Fibroblast of peridontal ligament (primary cell): ENCODE results near the gene BDNF.

Experiments
- DNase-seq: peaks from one replicate; pipeline ENCODE4 v3.0.0-alpha.2; 2010; ENCODE audit errors: extremely low read depth

Gene BDNF

DNA sequence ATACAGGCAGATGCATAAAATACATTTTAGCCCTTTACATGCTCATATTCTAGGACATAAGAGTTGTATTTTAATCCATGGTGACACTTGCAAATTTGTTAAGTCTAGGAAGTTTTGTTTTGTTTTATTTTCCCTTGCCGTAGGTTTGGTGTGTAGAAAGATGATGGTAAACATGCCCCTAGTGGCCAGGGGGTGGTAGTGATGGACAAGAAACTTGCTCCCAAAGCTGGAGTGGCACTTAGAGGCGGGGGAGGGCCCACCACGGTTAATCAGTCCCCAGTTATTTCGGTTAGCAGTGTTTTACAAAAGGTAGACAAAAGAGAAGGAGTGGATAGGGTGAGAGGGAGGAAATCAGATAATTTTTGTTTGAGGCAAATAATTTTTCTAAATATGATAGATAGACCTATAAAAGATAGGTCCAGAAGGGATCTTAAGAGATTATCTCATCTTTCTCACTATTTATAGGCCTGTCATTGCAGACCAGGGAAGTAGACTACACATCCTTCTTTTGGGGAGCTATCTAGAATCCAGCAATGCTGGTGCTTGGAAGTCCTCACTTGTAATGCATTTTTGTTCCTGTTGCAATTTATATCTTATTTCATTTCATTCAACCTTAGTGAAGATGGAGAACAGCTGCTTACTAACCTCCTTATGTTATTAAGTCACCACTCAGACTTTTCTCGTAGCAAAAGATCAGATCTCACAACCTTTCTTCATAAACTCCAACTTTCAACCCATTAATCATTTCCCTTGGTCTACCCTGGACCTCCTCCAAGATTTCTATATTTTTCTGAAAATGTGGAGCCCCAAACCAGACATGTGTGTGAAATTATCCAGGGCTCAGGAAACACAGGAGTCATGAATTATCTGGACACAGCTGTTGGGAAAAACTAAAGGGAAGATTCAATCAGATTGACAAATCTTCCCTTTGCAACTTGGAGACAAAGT, 5.9 kb upstream of the BDNF start:
- peak; percentile 66 for DNase-seq

DNA sequence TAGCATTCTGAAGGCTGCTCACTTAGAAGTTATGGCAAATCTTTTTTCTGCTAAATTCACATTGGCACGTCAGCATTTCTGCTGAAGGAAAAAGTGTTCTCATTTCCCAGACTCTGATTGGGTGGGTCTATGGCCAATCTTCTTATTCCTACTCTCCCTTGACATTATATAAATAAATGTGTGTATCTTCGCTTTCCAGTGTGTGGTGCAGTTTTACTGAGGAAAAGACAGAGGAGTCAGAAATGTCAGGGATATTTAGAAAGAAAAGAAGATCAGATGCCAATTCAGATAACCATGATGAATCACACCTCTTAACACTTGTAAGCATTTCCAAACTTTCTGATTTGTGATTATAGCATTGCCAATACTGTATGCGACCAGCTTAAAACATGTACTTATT, 3.2 kb upstream of the BDNF start:
- DNase-seq: peak; percentile 91

DNA sequence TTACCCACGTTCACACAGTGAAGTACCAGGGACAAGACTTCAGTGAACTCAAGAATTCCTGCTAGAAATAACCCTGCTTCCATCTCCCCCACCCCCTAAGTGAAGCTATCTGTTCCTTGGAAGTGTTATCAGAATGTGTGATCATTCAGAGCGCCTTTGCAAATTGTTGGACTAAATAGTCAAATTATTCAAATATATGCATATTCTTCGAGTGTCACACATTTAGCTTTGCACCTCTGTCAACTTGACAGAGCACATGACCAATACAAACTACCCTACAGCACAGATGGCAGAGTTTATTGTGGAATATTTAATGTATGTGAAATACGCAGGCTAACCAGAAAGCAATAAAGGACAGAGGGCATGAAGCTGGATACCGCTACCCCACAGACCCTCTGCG, 2.6 kb upstream of the BDNF start:
- no peak for DNase-seq

DNA sequence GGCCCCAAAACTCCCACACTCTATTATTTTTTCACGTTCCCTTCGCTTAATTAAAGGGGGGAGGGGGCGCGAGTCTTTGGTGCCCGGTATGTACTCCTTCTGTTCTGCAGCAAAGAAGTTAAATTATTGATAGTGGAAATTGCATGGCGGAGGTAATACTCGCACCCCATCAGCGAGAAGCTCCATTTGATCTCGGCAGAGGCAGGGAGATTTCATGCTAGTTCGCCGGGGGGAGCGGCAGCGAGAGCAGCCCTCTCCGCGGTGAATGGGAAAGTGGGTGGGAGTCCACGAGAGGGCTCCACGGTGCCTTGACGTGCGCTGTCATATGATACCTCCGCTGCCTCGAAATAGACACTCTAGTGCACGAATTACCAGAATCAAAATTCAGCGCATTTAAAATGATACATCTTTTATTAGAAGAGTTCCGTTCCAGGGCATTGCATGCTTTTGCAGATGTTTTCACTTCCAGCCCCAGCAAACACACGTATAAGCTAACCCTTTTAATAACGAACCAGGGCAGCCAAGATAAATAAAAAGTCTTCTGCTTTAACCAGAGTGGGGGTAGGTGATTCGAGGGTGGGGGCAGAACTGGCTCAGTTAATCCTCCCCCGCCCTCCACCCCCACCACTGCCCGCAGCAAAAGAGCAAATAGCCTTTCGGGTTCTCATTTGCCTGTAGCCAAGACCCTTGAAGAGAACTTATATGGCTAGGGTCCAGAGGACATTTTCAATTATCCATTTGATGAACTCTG, 1.3 kb upstream of the BDNF start:
- peak; percentile 85 for DNase-seq

DNA sequence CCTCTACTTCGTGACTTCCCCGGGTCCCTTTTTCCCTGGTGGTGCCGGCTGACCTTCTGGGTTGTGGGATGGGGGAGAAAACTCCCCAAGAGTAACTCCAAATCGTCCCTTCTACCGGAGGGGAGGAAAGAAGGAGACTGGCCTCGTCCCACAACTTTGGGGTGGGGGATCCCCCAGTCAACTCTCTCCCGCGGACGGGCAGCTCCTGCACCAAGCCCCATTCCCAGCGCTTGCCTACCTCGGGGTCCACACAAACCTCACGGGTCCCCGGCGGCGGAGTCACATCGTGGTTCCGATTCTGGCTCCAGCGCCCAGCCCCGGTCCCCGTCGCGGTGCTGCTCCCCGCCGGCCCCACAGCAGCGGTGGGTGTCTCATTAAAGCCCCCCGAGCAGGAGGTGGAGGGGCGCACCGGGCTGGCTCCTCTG, 317 bp downstream of the BDNF start:
- DNase-seq: no peak

GRCh38 chr11:27699242-27699925, 871 bp downstream of the BDNF start:
- peak; percentile 65 for DNase-seq

DNA sequence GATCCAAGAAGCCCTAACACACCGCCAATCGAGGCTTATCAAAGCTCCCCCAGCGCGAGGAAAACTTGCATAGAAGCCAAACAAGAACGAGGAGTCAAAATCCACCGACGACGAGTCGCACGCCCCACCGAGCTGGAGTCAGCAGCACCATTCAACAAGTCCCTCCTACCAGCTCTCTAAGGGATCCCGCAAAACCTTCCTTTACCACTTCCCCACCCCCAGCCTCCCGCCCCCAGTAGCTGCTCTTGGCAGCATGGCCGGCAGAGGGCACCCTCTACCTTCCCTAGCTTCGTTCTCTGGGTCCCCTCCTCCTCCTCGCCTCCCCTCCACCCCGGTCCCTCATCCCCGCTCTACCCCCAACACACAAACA, 1.4 kb downstream of the BDNF start:
- DNase-seq: peak; percentile 94

- DNase-seq: peak; percentile 38
Observed at GRCh38 chr11:27697679-27698275, 2.5 kb downstream of the BDNF start.

DNA sequence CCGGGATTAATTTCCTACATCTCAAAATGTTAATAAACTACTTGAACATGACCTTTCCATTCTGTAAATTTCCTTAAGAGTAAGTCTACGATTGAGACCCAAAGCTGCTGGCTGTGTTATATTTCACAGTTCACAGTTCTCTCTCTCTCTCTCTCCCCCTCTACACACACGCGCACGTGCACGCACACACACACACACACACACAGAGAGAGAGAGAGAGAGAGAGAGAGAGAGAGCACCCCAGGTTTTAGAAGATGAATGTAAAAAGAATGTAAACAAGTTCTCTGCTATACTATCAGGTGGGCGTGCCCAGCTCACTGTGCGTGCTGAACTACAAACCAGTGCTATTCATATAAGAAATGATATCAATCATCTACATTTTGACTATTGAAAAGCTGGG, 3.3 kb downstream of the BDNF start:
- no peak for DNase-seq

- DNase-seq: peak; percentile 65
Observed at GRCh38 chr11:27696115-27696514, 4.1 kb downstream of the BDNF start.

DNA sequence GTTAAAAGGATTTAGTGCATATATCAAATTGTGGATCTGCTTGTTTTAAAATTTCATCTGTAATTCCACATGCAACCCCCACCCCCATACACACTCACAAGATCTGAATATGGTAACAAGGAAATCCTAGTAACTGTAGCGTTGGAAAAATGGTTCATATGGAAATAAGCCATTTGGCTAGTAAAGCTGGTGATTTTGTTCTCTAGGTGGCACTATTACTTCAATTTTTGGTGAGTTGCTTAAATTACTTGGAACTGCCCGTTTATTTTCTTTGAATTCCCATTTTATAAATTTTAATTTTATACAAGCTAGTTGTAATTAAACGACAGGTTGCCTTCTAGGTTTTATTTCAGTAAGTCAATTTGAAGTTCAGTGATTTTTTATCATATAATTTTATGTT, 5.3 kb downstream of the BDNF start:
- DNase-seq: peak; percentile 71

DNA sequence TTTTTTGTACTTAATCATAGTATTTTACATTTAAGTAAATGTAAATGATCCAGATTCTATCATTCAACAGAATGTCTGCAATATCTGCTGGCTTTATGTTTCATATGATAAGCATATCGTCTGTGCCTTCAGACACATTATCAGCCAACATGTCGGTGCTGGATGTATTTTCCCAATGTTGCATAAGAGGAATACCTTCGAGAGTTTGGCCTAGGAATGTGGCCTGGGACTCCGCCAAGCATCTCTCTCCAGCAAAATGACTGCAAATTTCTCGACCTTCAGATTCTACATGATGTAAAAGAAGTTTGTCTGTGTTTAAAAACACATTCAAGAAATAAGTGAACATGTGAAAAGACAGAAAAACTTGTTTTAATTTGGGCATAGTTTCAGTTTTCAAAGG, 6.9 kb downstream of the BDNF start:
- peak; percentile 54 for DNase-seq

GRCh38 chr11:27692781-27693180, 7.5 kb downstream of the BDNF start:
- DNase-seq: no peak

DNA sequence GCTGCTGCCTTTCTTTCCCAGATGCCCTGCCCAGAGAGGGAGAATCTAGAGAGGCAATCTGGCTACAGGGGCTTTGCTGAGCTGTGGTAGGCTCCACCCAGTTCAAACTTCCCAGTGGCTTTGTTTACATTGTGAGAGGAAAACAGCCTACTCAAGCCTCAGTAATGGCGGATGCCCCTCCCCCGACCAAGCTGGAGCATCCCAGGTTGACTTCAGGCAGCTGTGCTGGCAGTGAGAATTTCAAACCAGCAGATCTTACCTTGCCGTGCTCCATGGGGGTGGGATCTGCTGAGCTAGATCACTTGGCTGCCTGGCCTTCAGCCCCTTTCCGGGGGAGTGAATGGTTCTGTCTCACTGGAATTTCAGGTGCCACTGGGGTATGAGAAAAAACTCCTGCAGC, 12.2 kb downstream of the BDNF start:
- DNase-seq: no peak

DNA sequence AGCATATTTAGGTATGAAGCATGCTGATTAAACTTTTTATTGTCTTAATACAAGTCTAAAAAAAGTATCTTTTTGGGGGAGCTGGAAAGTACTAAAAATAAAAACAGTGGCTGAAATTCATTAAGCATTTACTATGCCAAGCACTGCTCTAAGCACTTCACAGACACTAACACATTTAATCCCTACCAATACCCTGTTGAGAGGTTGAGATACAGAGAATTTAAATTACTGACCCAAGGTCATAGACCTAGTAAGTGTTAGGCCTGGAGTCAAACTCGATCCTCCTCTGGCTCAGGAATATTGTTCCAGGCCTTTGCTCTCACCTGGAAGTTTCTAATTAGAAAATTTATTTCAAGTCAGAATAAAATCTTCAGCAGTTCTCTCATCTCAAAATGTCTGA, 18.6 kb downstream of the BDNF start:
- DNase-seq: no peak

- DNase-seq: peak; percentile 34
Observed at GRCh38 chr11:27679136-27680015, 20.9 kb downstream of the BDNF start.

DNA sequence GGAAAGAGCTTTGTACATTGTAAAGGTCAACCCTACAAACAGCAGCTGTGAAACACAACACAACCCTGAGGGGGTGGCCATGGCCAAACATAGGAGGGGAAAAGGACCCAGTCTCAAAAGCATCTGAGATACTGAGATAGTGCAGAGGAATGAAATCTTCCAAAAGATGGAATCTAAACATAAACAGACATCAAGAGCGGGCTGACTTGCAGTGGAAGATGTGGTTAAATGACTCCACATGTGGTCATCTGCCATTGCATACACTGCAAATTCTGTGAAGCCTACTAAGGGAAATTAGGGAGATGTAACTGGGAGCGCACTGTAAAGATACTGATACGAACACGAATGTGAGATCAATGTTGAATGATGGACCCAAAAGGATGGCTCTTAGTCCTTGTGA, 22.0 kb downstream of the BDNF start:
- DNase-seq: peak; percentile 61

- no peak for DNase-seq
Observed at GRCh38 chr11:27677108-27677507, 23.1 kb downstream of the BDNF start.

DNA sequence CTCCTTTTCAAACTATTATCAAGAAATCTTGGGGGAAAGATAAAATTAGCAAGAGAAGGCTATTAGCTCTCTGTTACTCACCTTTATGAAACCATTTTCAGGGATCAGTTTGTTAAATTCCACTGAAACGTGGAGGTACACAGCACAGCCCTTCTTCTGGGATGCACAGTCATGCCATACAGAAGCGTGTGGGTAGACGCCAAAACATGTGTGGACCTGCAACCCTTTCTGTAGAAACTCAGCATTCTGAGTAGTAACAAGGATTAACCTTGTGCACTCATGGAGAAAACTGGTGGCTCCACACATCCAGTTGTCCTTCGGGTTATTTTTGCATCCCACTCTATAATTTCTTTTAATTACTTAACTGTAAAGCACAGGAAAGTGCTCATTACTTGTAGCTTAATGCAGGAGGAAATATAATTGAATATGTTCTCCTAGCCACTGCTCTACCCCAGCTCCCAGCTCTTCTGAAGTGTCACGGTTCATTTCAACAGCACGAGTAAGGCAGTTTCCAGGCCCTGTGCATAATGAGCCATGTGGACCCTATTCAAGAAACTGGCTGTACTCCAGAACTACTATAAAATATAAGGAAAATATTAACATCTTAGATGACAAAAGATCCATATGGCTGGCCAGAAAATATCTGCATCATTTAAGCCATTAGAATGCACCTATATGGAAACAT, 26.1 kb downstream of the BDNF start:
- DNase-seq: no peak

- DNase-seq: no peak
Observed at GRCh38 chr11:27672836-27673464, 27.3 kb downstream of the BDNF start.
